CD14-positive monocyte (primary cell): Measurements from ENCODE around the gene FGF7. TPM values are rescaled to one million over a fixed set of nuclear protein-coding genes. Genes with fewer than 3 reads are reported as not detected.

Experiments used
- DNase-seq, 3 donors: peaks; one replicate each; pipeline ENCODE4 v3.0.0-alpha.2; 2011 to 2022
- H2AFZ ChIP-seq: 2 replicates; pipeline ENCODE4 v1.6.0; 2012; ENCODE audit warnings: mild to moderate bottlenecking, low read depth, low read length, inconsistent platforms; ENCODE audit not compliant: insufficient read depth, poor library complexity, severe bottlenecking
- H3K27ac ChIP-seq, 2 donors: 1 replicate in 1 of 2; 2 replicates in 1 of 2; pipeline ENCODE4 v1.5.1; 2012 to 2013; ENCODE audit warnings: low read length in 2 of 2, control low read depth in 1 of 2, inconsistent platforms in 1 of 2, low read depth in 1 of 2, mild to moderate bottlenecking in 1 of 2
- H3K27me3 ChIP-seq, 2 donors: one replicate each; pipeline versions ENCODE4 v1.6.0 to v1.6.1; 2011 to 2013; ENCODE audit warnings: low read length in 2 of 2; ENCODE audit not compliant: control insufficient read depth in 2 of 2, insufficient read depth in 2 of 2
- H3K36me3 ChIP-seq, 2 donors: replicated peaks in 1 of 2; 1 replicate in 1 of 2; 2 replicates in 1 of 2; pipeline versions ENCODE4 v1.5.1 to v1.6.1; 2012 to 2013; ENCODE audit warnings: low read length in 2 of 2, control low read depth in 1 of 2, inconsistent platforms in 1 of 2, mild to moderate bottlenecking in 1 of 2; ENCODE audit not compliant: insufficient read depth in 2 of 2, control insufficient read depth in 1 of 2
- H3K4me1 ChIP-seq, 2 donors: 1 replicate in 1 of 2; 2 replicates in 1 of 2; pipeline versions ENCODE4 v1.5.1 to v1.6.1; 2012 to 2013; ENCODE audit warnings: low read length in 2 of 2, control low read depth in 1 of 2, inconsistent platforms in 1 of 2, mild to moderate bottlenecking in 1 of 2, moderate library complexity in 1 of 2; ENCODE audit not compliant: insufficient read depth in 2 of 2, control insufficient read depth in 1 of 2
- H3K4me2 ChIP-seq: replicated peaks from 2 replicates; pipeline ENCODE3; 2012; ENCODE audit warnings: low read length, moderate library complexity, mild to moderate bottlenecking; ENCODE audit not compliant: poor library complexity, severe bottlenecking; ENCODE audit errors: extremely low read depth
- H3K4me3 ChIP-seq, 3 experiments: fragments of 200-600 bp in 1 of 3; sonication (generic) in 1 of 3; replicated peaks in 1 of 3; 1 replicate in 2 of 3; 2 replicates in 1 of 3; pipeline ENCODE4 v1.5.1; 2011 to 2013; ENCODE audit warnings: low read length in 3 of 3, mild to moderate bottlenecking in 3 of 3, control low read depth in 2 of 3, low read depth in 2 of 3, inconsistent platforms in 1 of 3, moderate library complexity in 1 of 3
- H3K79me2 ChIP-seq: 2 replicates; pipeline ENCODE4 v1.6.0; 2012; ENCODE audit warnings: mild to moderate bottlenecking, control low read depth, inconsistent platforms, low read length, moderate library complexity; ENCODE audit not compliant: insufficient read depth
- H3K9ac ChIP-seq: 2 replicates; pipeline ENCODE4 v1.6.0; 2017; ENCODE audit warnings: low read length, mild to moderate bottlenecking; ENCODE audit not compliant: insufficient read depth, poor library complexity, severe bottlenecking
- H3K9me3 ChIP-seq, 2 donors: replicated peaks in 1 of 2; 1 replicate in 1 of 2; 2 replicates in 1 of 2; pipeline versions ENCODE4 v1.5.1 to v1.6.1; 2012 to 2013; ENCODE audit warnings: low read length in 2 of 2, control low read depth in 1 of 2; ENCODE audit not compliant: control insufficient read depth in 1 of 2, insufficient read depth in 1 of 2
- H4K20me1 ChIP-seq: 2 replicates; pipeline ENCODE4 v1.6.0; 2012; ENCODE audit warnings: mild to moderate bottlenecking, low read length, control low read depth, moderate library complexity; ENCODE audit not compliant: insufficient read depth
- H3K27ac Mint-ChIP-seq, 7 donors: one replicate each; pipeline ENCODE4 v1.8.0; 2020; ENCODE audit warnings: mild to moderate bottlenecking in 7 of 7, mixed read lengths in 7 of 7, moderate library complexity in 6 of 7, inconsistent platforms in 2 of 7
- H3K27me3 Mint-ChIP-seq, 3 donors: one replicate each; pipeline ENCODE4 v1.8.0; 2021 to 2022; ENCODE audit warnings: low read depth in 3 of 3, mild to moderate bottlenecking in 3 of 3, mixed read lengths in 3 of 3, moderate library complexity in 3 of 3, inconsistent platforms in 1 of 3
- H3K36me3 Mint-ChIP-seq, 2 donors: one replicate each; pipeline ENCODE4 v1.8.0; 2020; ENCODE audit warnings: mixed read lengths in 2 of 2, inconsistent platforms in 1 of 2, mild to moderate bottlenecking in 1 of 2
- H3K4me1 Mint-ChIP-seq: one replicate; pipeline ENCODE4 v1.8.0; 2020; ENCODE audit warnings: mild to moderate bottlenecking, mixed read lengths
- H3K4me3 Mint-ChIP-seq, 2 donors: one replicate each; pipeline ENCODE4 v1.8.0; 2020; ENCODE audit warnings: mild to moderate bottlenecking in 2 of 2, mixed read lengths in 2 of 2, moderate library complexity in 1 of 2
- H3K9me3 Mint-ChIP-seq, 7 donors: one replicate each; pipeline ENCODE4 v1.8.0; 2020 to 2022; ENCODE audit warnings: mixed read lengths in 7 of 7, mild to moderate bottlenecking in 6 of 7, moderate library complexity in 6 of 7, inconsistent platforms in 2 of 7
- WGBS: methylation state at CpG from one replicate; pipeline ENCODE4 v1.1.5; 2013; ENCODE audit warnings: missing lambda C conversion rate; ENCODE audit not compliant: insufficient coverage; 5-methylcytosine and 5-hydroxymethylcytosine counted together
- intact Hi-C, 2 donors: fragments of 100-400 bp; cut with micrococcal nuclease; formaldehyde crosslinking; loops; one replicate each; pipeline versions ENCODE4 v1.15.0 to v1.15.1; 2023
- polyA plus RNA-seq, 3 donors: library from polyadenylated mRNA; depleted of rRNA in 1 of 3; unstranded in 2 of 3; stranded (reverse) in 1 of 3; fragments of 300-500 nt in 2 of 3; fragments of >200 nt in 1 of 3; fragmentation: Illumina TruSeq in 2 of 3; gene quantifications; 1 replicate in 2 of 3; 2 replicates in 1 of 3; pipeline ENCODE4 v1.2.3, GENCODE V29; 2012 to 2021
- TF ChIP-seq, protein P1 (sequence below): fragments of 200-600 bp; IDR thresholded peaks from one replicate; pipeline ENCODE4 v1.8.0; 2022; ENCODE audit warnings: antibody characterized with exemption, mild to moderate bottlenecking

The FGF7 gene
- polyA plus RNA-seq, 3 donors: not detected

DNA sequence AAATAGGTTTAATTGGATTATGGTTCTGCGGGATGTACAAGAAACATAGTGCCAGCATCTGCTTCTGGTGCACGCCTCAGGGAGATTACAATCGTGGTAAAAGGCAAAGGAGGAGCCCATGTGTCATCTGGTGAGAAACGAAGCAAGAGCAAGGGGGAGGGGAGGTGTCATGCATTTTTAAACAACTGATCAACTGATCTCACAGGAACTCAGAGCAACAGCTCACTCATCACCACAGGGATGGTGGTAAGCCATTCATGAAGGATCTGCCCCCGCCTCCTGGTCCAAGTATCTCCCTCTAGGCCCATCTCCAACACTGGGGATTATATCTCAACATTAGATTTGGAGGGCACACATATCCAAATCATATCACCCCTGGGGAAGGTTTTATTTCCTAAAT, 42.1 kb upstream of the FGF7 start:
- intact Hi-C loops: no loop called here
- H3K36me3 ChIP-seq: no peaks in the 10 kb centered on the region
- no peaks in the 10 kb centered on the region for H3K9me3 ChIP-seq
- no peaks in the 10 kb centered on the region for H3K27me3 ChIP-seq
- 100% methylated on average over 3 of the region's 5 CpGs for WGBS
- H3K36me3 Mint-ChIP-seq: no peaks in the 10 kb centered on the region
- no peak overlapping the region for H3K9ac ChIP-seq
- no peak for DNase-seq
- H3K4me3 ChIP-seq: no peak overlapping the region
- H3K79me2 ChIP-seq: no peaks in the 10 kb centered on the region
- no peaks in the 10 kb centered on the region for H3K4me1 ChIP-seq
- TF ChIP-seq, protein P1, sequence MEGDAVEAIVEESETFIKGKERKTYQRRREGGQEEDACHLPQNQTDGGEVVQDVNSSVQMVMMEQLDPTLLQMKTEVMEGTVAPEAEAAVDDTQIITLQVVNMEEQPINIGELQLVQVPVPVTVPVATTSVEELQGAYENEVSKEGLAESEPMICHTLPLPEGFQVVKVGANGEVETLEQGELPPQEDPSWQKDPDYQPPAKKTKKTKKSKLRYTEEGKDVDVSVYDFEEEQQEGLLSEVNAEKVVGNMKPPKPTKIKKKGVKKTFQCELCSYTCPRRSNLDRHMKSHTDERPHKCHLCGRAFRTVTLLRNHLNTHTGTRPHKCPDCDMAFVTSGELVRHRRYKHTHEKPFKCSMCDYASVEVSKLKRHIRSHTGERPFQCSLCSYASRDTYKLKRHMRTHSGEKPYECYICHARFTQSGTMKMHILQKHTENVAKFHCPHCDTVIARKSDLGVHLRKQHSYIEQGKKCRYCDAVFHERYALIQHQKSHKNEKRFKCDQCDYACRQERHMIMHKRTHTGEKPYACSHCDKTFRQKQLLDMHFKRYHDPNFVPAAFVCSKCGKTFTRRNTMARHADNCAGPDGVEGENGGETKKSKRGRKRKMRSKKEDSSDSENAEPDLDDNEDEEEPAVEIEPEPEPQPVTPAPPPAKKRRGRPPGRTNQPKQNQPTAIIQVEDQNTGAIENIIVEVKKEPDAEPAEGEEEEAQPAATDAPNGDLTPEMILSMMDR: no peak
- H3K27ac Mint-ChIP-seq: no peak overlapping the region
- H3K27me3 Mint-ChIP-seq: no peaks in the 10 kb centered on the region
- H3K4me2 ChIP-seq: no peak overlapping the region
- H3K27ac ChIP-seq: no peak overlapping the region
- no peaks in the 10 kb centered on the region for H4K20me1 ChIP-seq
- peaks cover 0 to 3% (median 0%) of the 10 kb centered on the region in 7 donors for H3K9me3 Mint-ChIP-seq
- H2AFZ ChIP-seq: no peak overlapping the region
- no peak overlapping the region for H3K4me3 Mint-ChIP-seq
- peaks cover 3% of the 10 kb centered on the region for H3K4me1 Mint-ChIP-seq

DNA sequence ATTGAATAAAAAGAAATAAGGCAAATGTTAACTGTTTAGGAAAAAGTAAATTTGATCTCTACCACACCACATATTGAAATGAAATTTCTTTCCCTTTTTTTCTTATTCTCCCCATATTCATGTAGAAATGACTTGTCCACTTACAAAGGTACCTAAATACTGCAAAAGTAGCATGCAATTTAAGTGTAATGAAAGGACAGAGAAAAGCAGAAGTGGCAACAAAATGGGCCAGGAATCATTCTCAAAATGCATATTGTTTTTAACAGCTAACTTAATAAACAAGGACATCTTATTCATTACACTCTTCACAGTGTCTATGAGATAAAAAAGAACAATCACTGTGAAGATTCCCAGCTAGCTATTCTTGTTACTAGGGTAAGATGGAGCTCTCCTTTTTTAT, 40.6 kb upstream of the FGF7 start:
- no peak for DNase-seq
- Histone ChIP-seq H3K9ac (no peak overlapping the region), H3K9me3 (no peaks in the 10 kb centered on the region), H3K4me1 (no peaks in the 10 kb centered on the region), H3K4me2 (no peak overlapping the region), H3K27ac (no peak overlapping the region), H3K4me3 (no peak overlapping the region), H2AFZ (no peak overlapping the region), H3K36me3 (no peaks in the 10 kb centered on the region), H4K20me1 (no peaks in the 10 kb centered on the region), H3K79me2 (no peaks in the 10 kb centered on the region), H3K27me3 (no peaks in the 10 kb centered on the region)
- Mint-ChIP-seq H3K4me1 (peaks cover 3% of the 10 kb centered on the region), H3K27me3 (peaks cover 0 to 2% (median 0%) of the 10 kb centered on the region in 3 donors), H3K4me3 (no peak overlapping the region), H3K27ac (no peak overlapping the region), H3K9me3 (peaks cover 0 to 3% (median 0%) of the 10 kb centered on the region in 7 donors), H3K36me3 (no peaks in the 10 kb centered on the region)
- TF ChIP-seq, protein P1: no peak
- intact Hi-C loops: no loop called here
